Liver (tissue), 3 donors: ENCODE data around the gene ZBED2.

Experiments
- GABPA ChIP-seq, 2 donors: IDR thresholded peaks in 1 of 2; conservative IDR thresholded peaks in 1 of 2; 2 replicates each; pipeline ENCODE4 v1.6.1; 2016; ENCODE audit warnings: antibody characterized with exemption in 2 of 2, mild to moderate bottlenecking in 1 of 2, moderate library complexity in 1 of 2
- RAD21 ChIP-seq, 2 donors: IDR thresholded peaks; 2 replicates each; pipeline ENCODE4 v1.6.1; 2016; ENCODE audit warnings: antibody characterized with exemption in 2 of 2, mild to moderate bottlenecking in 2 of 2
- RXRA ChIP-seq, 2 donors: IDR thresholded peaks; 2 replicates each; pipeline ENCODE4 v1.6.1; 2017 to 2018; ENCODE audit warnings: antibody characterized with exemption in 2 of 2, mild to moderate bottlenecking in 1 of 2
- SP1 ChIP-seq: IDR thresholded peaks from 2 replicates; pipeline ENCODE4 v1.6.1; 2018; ENCODE audit warnings: antibody characterized with exemption, mild to moderate bottlenecking
- TAF1 ChIP-seq: conservative IDR thresholded peaks from 2 replicates; pipeline ENCODE4 v1.6.1; 2016; ENCODE audit warnings: antibody characterized with exemption, mild to moderate bottlenecking
- YY1 ChIP-seq: IDR thresholded peaks from 2 replicates; pipeline ENCODE4 v1.6.1; 2016; ENCODE audit warnings: antibody characterized with exemption, mild to moderate bottlenecking
- TF ChIP-seq, protein P1 (sequence below): fragments of 150-350 bp; IDR thresholded peaks from 2 replicates; pipeline ENCODE4 v1.5.1; 2017; ENCODE audit warnings: improper control_type of control experiment, low read depth, low read length; ENCODE audit not compliant: missing input control
- TF ChIP-seq, protein P2 (sequence below): IDR thresholded peaks from 2 replicates; pipeline ENCODE4 v1.6.1; 2016; ENCODE audit warnings: antibody characterized with exemption, mild to moderate bottlenecking
- TF ChIP-seq, protein P3 (sequence below): IDR thresholded peaks from 2 replicates; pipeline ENCODE4 v1.6.1; 2016; ENCODE audit warnings: antibody characterized with exemption
- TF ChIP-seq, protein P4 (sequence below): IDR thresholded peaks from 2 replicates; pipeline ENCODE4 v1.6.1; 2016; ENCODE audit warnings: antibody characterized with exemption
- donor health status: healthy.
- donor health status: healthy.

DNA sequence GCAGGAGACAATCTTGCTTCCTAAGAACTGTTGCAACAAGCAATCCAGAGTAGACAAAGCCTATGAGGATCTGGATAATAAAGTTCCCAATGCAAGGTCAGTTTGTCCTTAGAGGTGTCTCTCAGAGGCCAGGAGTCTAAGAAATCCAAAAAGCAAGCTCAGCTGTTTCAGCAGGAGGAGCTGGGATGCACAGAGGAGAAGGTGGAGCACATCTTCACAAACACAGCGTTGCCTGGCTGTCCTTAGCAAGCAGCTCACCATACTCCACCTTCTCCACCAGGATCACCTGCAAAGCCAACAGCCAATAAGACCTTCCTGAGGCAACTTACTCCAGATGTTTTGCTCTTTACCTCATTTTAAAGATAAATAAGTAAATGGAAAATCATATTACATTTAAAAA is 365 bp downstream of the ZBED2 start:
- TF ChIP-seq, protein P1, sequence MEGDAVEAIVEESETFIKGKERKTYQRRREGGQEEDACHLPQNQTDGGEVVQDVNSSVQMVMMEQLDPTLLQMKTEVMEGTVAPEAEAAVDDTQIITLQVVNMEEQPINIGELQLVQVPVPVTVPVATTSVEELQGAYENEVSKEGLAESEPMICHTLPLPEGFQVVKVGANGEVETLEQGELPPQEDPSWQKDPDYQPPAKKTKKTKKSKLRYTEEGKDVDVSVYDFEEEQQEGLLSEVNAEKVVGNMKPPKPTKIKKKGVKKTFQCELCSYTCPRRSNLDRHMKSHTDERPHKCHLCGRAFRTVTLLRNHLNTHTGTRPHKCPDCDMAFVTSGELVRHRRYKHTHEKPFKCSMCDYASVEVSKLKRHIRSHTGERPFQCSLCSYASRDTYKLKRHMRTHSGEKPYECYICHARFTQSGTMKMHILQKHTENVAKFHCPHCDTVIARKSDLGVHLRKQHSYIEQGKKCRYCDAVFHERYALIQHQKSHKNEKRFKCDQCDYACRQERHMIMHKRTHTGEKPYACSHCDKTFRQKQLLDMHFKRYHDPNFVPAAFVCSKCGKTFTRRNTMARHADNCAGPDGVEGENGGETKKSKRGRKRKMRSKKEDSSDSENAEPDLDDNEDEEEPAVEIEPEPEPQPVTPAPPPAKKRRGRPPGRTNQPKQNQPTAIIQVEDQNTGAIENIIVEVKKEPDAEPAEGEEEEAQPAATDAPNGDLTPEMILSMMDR, result no peak
- TF ChIP-seq GABPA (IDR thresholded peaks at IDR 0.05 in 1 of 2, conservative IDR thresholded peaks at IDR 0.05 in 1 of 2), result no peak
- TF ChIP-seq SP1, result no peak
- TF ChIP-seq, protein P2, sequence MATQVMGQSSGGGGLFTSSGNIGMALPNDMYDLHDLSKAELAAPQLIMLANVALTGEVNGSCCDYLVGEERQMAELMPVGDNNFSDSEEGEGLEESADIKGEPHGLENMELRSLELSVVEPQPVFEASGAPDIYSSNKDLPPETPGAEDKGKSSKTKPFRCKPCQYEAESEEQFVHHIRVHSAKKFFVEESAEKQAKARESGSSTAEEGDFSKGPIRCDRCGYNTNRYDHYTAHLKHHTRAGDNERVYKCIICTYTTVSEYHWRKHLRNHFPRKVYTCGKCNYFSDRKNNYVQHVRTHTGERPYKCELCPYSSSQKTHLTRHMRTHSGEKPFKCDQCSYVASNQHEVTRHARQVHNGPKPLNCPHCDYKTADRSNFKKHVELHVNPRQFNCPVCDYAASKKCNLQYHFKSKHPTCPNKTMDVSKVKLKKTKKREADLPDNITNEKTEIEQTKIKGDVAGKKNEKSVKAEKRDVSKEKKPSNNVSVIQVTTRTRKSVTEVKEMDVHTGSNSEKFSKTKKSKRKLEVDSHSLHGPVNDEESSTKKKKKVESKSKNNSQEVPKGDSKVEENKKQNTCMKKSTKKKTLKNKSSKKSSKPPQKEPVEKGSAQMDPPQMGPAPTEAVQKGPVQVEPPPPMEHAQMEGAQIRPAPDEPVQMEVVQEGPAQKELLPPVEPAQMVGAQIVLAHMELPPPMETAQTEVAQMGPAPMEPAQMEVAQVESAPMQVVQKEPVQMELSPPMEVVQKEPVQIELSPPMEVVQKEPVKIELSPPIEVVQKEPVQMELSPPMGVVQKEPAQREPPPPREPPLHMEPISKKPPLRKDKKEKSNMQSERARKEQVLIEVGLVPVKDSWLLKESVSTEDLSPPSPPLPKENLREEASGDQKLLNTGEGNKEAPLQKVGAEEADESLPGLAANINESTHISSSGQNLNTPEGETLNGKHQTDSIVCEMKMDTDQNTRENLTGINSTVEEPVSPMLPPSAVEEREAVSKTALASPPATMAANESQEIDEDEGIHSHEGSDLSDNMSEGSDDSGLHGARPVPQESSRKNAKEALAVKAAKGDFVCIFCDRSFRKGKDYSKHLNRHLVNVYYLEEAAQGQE, result no peak
- TF ChIP-seq TAF1, result no peak
- TF ChIP-seq, protein P3, sequence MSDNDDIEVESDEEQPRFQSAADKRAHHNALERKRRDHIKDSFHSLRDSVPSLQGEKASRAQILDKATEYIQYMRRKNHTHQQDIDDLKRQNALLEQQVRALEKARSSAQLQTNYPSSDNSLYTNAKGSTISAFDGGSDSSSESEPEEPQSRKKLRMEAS, result no peak
- TF ChIP-seq, protein P4, sequence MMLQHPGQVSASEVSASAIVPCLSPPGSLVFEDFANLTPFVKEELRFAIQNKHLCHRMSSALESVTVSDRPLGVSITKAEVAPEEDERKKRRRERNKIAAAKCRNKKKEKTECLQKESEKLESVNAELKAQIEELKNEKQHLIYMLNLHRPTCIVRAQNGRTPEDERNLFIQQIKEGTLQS, result no peak
- no peak for TF ChIP-seq RAD21 (IDR thresholded peaks at IDR 0.05)
- TF ChIP-seq RXRA (IDR thresholded peaks at IDR 0.05), result no peak
- no peak for TF ChIP-seq YY1
